ENCODE measurements around the gene CLN3.
"Not testable (repeated sequence)": the region's sequence is repeated elsewhere in the genome, so short reads cannot be mapped to it uniquely, and the experiment has no call there.

- not testable (repeated sequence) for TF ChIP-seq CTCF, EZH2phosphoT487 (IDR thresholded peaks at IDR 0.05)
Measured at GRCh38 chr16:28483361-28483760, 8.5 kb downstream of the CLN3 start.

Measured in neural progenitor cell (in vitro differentiated cells).